NCI-H1694 (cell line): ENCODE measurements around the gene ISX.

Experiments
- DNase-seq: peaks from one replicate; lab custom pipeline; 2025; lab: John Stamatoyannopoulos, UW

Gene ISX

GRCh38 chr22:35113341-35113740 is 47.4 kb downstream of the ISX start:
- no peak for DNase-seq

GRCh38 chr22:35114131-35114980 is 48.4 kb downstream of the ISX start:
- no peak for DNase-seq

GRCh38 chr22:35115515-35115914 is 49.6 kb downstream of the ISX start:
- DNase-seq: no peak

GRCh38 chr22:35116269-35116668 is 50.3 kb downstream of the ISX start:
- DNase-seq: no peak

GRCh38 chr22:35116817-35117216 is 50.9 kb downstream of the ISX start:
- DNase-seq: no peak

GRCh38 chr22:35119494-35119893 is 53.5 kb downstream of the ISX start:
- no peak for DNase-seq

GRCh38 chr22:35124691-35125219 is 58.8 kb downstream of the ISX start:
- DNase-seq: no peak

GRCh38 chr22:35126993-35127392 is 61.0 kb downstream of the ISX start:
- DNase-seq: no peak

GRCh38 chr22:35128637-35129036 is 62.7 kb downstream of the ISX start:
- no peak for DNase-seq

- no peak for DNase-seq
Observed at GRCh38 chr22:35131525-35132000, 65.6 kb downstream of the ISX start.

GRCh38 chr22:35132568-35132967 is 66.6 kb downstream of the ISX start:
- no peak for DNase-seq

GRCh38 chr22:35133702-35134380 is 67.9 kb downstream of the ISX start:
- no peak for DNase-seq

- DNase-seq: no peak
Observed at GRCh38 chr22:35134637-35135036, 68.7 kb downstream of the ISX start.

- no peak for DNase-seq
Observed at GRCh38 chr22:35135165-35135564, 69.2 kb downstream of the ISX start.
